Suprapubic skin (tissue), 3 donors: ENCODE measurements around the gene MED22.

Experiments
- CTCF ChIP-seq, 2 donors: fragments of 200-600 bp in 1 of 2; fragments of 450-650 bp in 1 of 2; sonication (generic) in 1 of 2; IDR thresholded peaks; one replicate each; pipeline ENCODE4 v1.5.1; 2016 to 2019; ENCODE audit warnings: antibody characterized with exemption in 2 of 2, mild to moderate bottlenecking in 1 of 2, moderate library complexity in 1 of 2
- EP300 ChIP-seq: sonication (generic); formaldehyde crosslinking; IDR thresholded peaks from one replicate; pipeline ENCODE4 v1.6.1; 2017; ENCODE audit warnings: antibody characterized with exemption
- POLR2A ChIP-seq, 2 donors: fragments of 450-650 bp; IDR thresholded peaks; one replicate each; pipeline ENCODE4 v1.6.1; 2017; ENCODE audit warnings: antibody characterized with exemption in 2 of 2, mild to moderate bottlenecking in 2 of 2, moderate library complexity in 2 of 2

GRCh38 chr9:133385452-133385851, 37.5 kb upstream of the MED22 start:
- TF ChIP-seq CTCF (IDR thresholded peaks at IDR 0.05), result no peak
- TF ChIP-seq EP300, result no peak
- no peak for TF ChIP-seq POLR2A (IDR thresholded peaks at IDR 0.05)
